Trophoblast cell (in vitro differentiated cells and primary cell): ENCODE results near the gene PRDM1. TPM values are rescaled to one million over a fixed set of nuclear protein-coding genes. Genes with fewer than 3 reads are reported as not detected.

Source experiments
- DNase-seq, 2 donors: peaks; one replicate each; pipeline ENCODE4 v3.0.0-alpha.2; 2016
- H2AFZ ChIP-seq: 2 replicates; pipeline ENCODE4 v1.6.1; 2013; ENCODE audit warnings: low read length, moderate library complexity, mild to moderate bottlenecking; ENCODE audit not compliant: insufficient read depth, poor library complexity
- H2AK5ac ChIP-seq: 2 replicates; pipeline ENCODE4 v1.6.1; 2013; ENCODE audit warnings: mild to moderate bottlenecking, low read length
- H2BK120ac ChIP-seq: 2 replicates; pipeline ENCODE4 v1.6.1; 2013; ENCODE audit warnings: low read length, mild to moderate bottlenecking, moderate library complexity; ENCODE audit not compliant: insufficient read depth, poor library complexity
- H2BK12ac ChIP-seq: 2 replicates; pipeline ENCODE4 v1.6.1; 2013; ENCODE audit warnings: mild to moderate bottlenecking, low read length, moderate library complexity
- H2BK5ac ChIP-seq: 2 replicates; pipeline ENCODE4 v1.6.1; 2013; ENCODE audit warnings: low read length, low read depth, moderate library complexity, mild to moderate bottlenecking; ENCODE audit not compliant: poor library complexity
- H3K14ac ChIP-seq: 2 replicates; pipeline ENCODE4 v1.6.1; 2013; ENCODE audit warnings: mild to moderate bottlenecking, low read length
- H3K18ac ChIP-seq: 2 replicates; pipeline ENCODE4 v1.6.1; 2013; ENCODE audit warnings: mild to moderate bottlenecking, low read length
- H3K23ac ChIP-seq: 2 replicates; pipeline ENCODE4 v1.6.1; 2013; ENCODE audit warnings: low read length
- H3K27ac ChIP-seq: 2 replicates; pipeline ENCODE4 v1.5.1; 2013; ENCODE audit warnings: low read depth, mild to moderate bottlenecking, inconsistent platforms, low read length, moderate library complexity
- H3K27me3 ChIP-seq: 2 replicates; pipeline ENCODE4 v1.6.1; 2013; ENCODE audit warnings: inconsistent platforms, mild to moderate bottlenecking, low read length, moderate library complexity; ENCODE audit not compliant: insufficient read depth
- H3K36me3 ChIP-seq, 2 experiments: 1 replicate in 1 of 2; 2 replicates in 1 of 2; pipeline ENCODE4 v1.6.1; 2013; ENCODE audit warnings: low read length in 2 of 2, mild to moderate bottlenecking in 2 of 2, moderate library complexity in 1 of 2; ENCODE audit not compliant: insufficient read depth in 2 of 2, control insufficient read depth in 1 of 2
- H3K4ac ChIP-seq: 2 replicates; pipeline ENCODE4 v1.6.1; 2013; ENCODE audit warnings: low read depth, mild to moderate bottlenecking, low read length, moderate library complexity
- H3K4me1 ChIP-seq, 2 experiments: 1 replicate in 1 of 2; 2 replicates in 1 of 2; pipeline ENCODE4 v1.6.1; 2013; ENCODE audit warnings: low read length in 2 of 2, mild to moderate bottlenecking in 2 of 2, moderate library complexity in 1 of 2; ENCODE audit not compliant: insufficient read depth in 2 of 2, control insufficient read depth in 1 of 2
- H3K4me2 ChIP-seq: 2 replicates; pipeline ENCODE4 v1.6.1; 2013; ENCODE audit warnings: inconsistent platforms, mild to moderate bottlenecking, low read length, moderate library complexity
- H3K4me3 ChIP-seq: 2 replicates; pipeline ENCODE4 v1.5.1; 2013; ENCODE audit warnings: mild to moderate bottlenecking, low read depth, low read length, inconsistent platforms
- H3K79me1 ChIP-seq: one replicate; pipeline ENCODE4 v1.6.1; 2013; ENCODE audit warnings: low read length
- H3K79me2 ChIP-seq: 2 replicates; pipeline ENCODE4 v1.6.1; 2013; ENCODE audit warnings: low read length, mild to moderate bottlenecking; ENCODE audit not compliant: control insufficient read depth, insufficient read depth, poor library complexity
- H3K9ac ChIP-seq: 2 replicates; pipeline ENCODE4 v1.6.1; 2013; ENCODE audit warnings: mild to moderate bottlenecking, low read length
- H3K9me3 ChIP-seq: 2 replicates; pipeline ENCODE4 v1.6.1; 2013; ENCODE audit warnings: low read depth, mild to moderate bottlenecking, control low read depth, inconsistent platforms, low read length; ENCODE audit not compliant: insufficient read depth
- H4K12ac ChIP-seq: 2 replicates; pipeline ENCODE4 v1.6.1; 2013; ENCODE audit warnings: low read depth, mild to moderate bottlenecking, low read length, moderate library complexity
- H4K8ac ChIP-seq: 2 replicates; pipeline ENCODE4 v1.6.1; 2013; ENCODE audit warnings: low read depth, mild to moderate bottlenecking, low read length, moderate library complexity
- H4K91ac ChIP-seq: one replicate; pipeline ENCODE4 v1.6.1; 2013; ENCODE audit warnings: low read depth, mild to moderate bottlenecking, low read length, moderate library complexity
- WGBS: extraction: QIAGEN DNeasy Blood & Tissue Kit; methylation state at CpG from one replicate; pipeline ENCODE4 v1.1.7; 2013; ENCODE audit warnings: missing lambda C conversion rate; ENCODE audit not compliant: insufficient read length, insufficient coverage; ENCODE audit errors: extremely low coverage; 5-methylcytosine and 5-hydroxymethylcytosine counted together
- polyA plus RNA-seq: library from polyadenylated mRNA; stranded (reverse); fragments of 200-250 nt; gene quantifications from 2 replicates; pipeline ENCODE4 v1.2.3, GENCODE V29; 2013

The PRDM1 gene
- polyA plus RNA-seq = 0.94 and 1.1 TPM in 2 replicates

- no CpG with 5 or more reads among the region's 44 CpGs for WGBS
These were observed at the start of gene PRDM1 for GRCh38 chr6:106085984-106086813. Gene PRDM1 (plus strand): TSS chr6:106086336. CDS start chr6:106086554, 218 bp downstream.

GRCh38 chr6:106037060-106037459 is 49.1 kb upstream of the PRDM1 start:
- no peak overlapping the region for H3K18ac ChIP-seq
- H4K8ac ChIP-seq = no peak overlapping the region
- no peak overlapping the region for H3K4me3 ChIP-seq
- H3K23ac ChIP-seq = no peak overlapping the region
- H3K27ac ChIP-seq = no peak overlapping the region
- no peak overlapping the region for H2BK12ac ChIP-seq
- no peaks in the 10 kb centered on the region for H3K36me3 ChIP-seq
- H3K27me3 ChIP-seq = no peaks in the 10 kb centered on the region
- H2BK120ac ChIP-seq = no peak overlapping the region
- no peak overlapping the region for H2AFZ ChIP-seq
- no peak for DNase-seq
- H3K14ac ChIP-seq = no peak overlapping the region
- H2BK5ac ChIP-seq = no peak overlapping the region
- no peak overlapping the region for H3K4ac ChIP-seq
- peaks cover 3% of the 10 kb centered on the region for H3K9me3 ChIP-seq
- H3K4me2 ChIP-seq = no peak overlapping the region
- H4K12ac ChIP-seq = no peak overlapping the region
- H3K4me1 ChIP-seq = no peaks in the 10 kb centered on the region
- H2AK5ac ChIP-seq = no peak overlapping the region
- H3K9ac ChIP-seq = no peak overlapping the region
- no peaks in the 10 kb centered on the region for H3K79me2 ChIP-seq
- no peak overlapping the region for H4K91ac ChIP-seq
- H3K79me1 ChIP-seq = no peaks in the 10 kb centered on the region

More at GRCh38 chr6:106085984-106086813, at the start of gene PRDM1:
- Histone ChIP-seq H3K4me2 (peak within 1 kb of the TSS; percentile 68), H3K79me1 (peaks cover 2% of the 10 kb centered on the region), H2BK5ac (no peak within 1 kb of the TSS), H3K4me1 (peaks cover 4 to 8% of the 10 kb centered on the region in 2 experiments), H3K4me3 (peak within 1 kb of the TSS; percentile 56), H3K9ac (no peak within 1 kb of the TSS), H3K27ac (no peak within 1 kb of the TSS), H2BK120ac (no peak within 1 kb of the TSS), H2AFZ (peak within 1 kb of the TSS; percentile 59), H2AK5ac (no peak within 1 kb of the TSS), H3K36me3 (no peaks in the 10 kb centered on the region), H3K4ac (no peak within 1 kb of the TSS), H3K9me3 (no peaks in the 10 kb centered on the region), H4K12ac (no peak within 1 kb of the TSS), H3K23ac (no peak within 1 kb of the TSS), H4K8ac (no peak within 1 kb of the TSS), H3K18ac (no peak within 1 kb of the TSS), H2BK12ac (no peak within 1 kb of the TSS), H3K79me2 (no peaks in the 10 kb centered on the region), H4K91ac (no peak within 1 kb of the TSS), H3K14ac (no peak within 1 kb of the TSS), H3K27me3 (no peaks in the 10 kb centered on the region)
- DNase-seq = peak; percentile 95

GRCh38 chr6:106039897-106040592 is 46.1 kb upstream of the PRDM1 start:
- Histone ChIP-seq H2BK120ac (no peak overlapping the region), H3K4me3 (no peak overlapping the region), H3K9ac (no peak overlapping the region), H4K12ac (no peak overlapping the region), H2AFZ (no peak overlapping the region), H2BK12ac (no peak overlapping the region), H3K4me1 (no peaks in the 10 kb centered on the region), H3K14ac (no peak overlapping the region), H3K27ac (no peak overlapping the region), H3K79me2 (no peaks in the 10 kb centered on the region), H3K4ac (no peak overlapping the region), H3K27me3 (no peaks in the 10 kb centered on the region), H4K8ac (no peak overlapping the region), H3K36me3 (no peaks in the 10 kb centered on the region), H3K4me2 (no peak overlapping the region), H3K23ac (peak overlapping the region; percentile 99), H3K18ac (no peak overlapping the region), H3K9me3 (peaks cover 3% of the 10 kb centered on the region), H2AK5ac (no peak overlapping the region), H4K91ac (no peak overlapping the region), H3K79me1 (no peaks in the 10 kb centered on the region), H2BK5ac (no peak overlapping the region)
- WGBS = 100% methylated on average over 1 of the region's 6 CpGs
- no peak for DNase-seq

- Histone ChIP-seq H2BK5ac (no peak overlapping the region), H3K18ac (no peak overlapping the region), H3K36me3 (no peaks in the 10 kb centered on the region), H3K79me1 (no peaks in the 10 kb centered on the region), H3K4me3 (no peak overlapping the region), H3K9me3 (no peaks in the 10 kb centered on the region), H2BK12ac (no peak overlapping the region), H4K8ac (no peak overlapping the region), H3K27ac (no peak overlapping the region), H3K79me2 (no peaks in the 10 kb centered on the region), H3K9ac (no peak overlapping the region), H4K12ac (no peak overlapping the region), H4K91ac (no peak overlapping the region), H3K27me3 (no peaks in the 10 kb centered on the region), H2AK5ac (no peak overlapping the region), H3K14ac (no peak overlapping the region), H2AFZ (no peak overlapping the region), H3K23ac (no peak overlapping the region), H3K4me2 (no peak overlapping the region), H2BK120ac (no peak overlapping the region), H3K4ac (no peak overlapping the region), H3K4me1 (no peaks in the 10 kb centered on the region)
- no CpG with 5 or more reads among the region's 1 CpG for WGBS
- DNase-seq = no peak
These were observed 42.0 kb upstream of the PRDM1 start for GRCh38 chr6:106044151-106044550.
